Uterus (tissue), 2 donors: ENCODE data around the gene PRF1.

Experiments used
- CTCF ChIP-seq, 4 experiments: fragments of 200-600 bp in 2 of 4; fragments of 450-650 bp in 2 of 4; sonication (generic) in 2 of 4; IDR thresholded peaks; one replicate each; pipeline ENCODE4 v1.5.1; 2016 to 2019; ENCODE audit warnings: antibody characterized with exemption in 4 of 4, mild to moderate bottlenecking in 2 of 4, moderate library complexity in 1 of 4
- POLR2A ChIP-seq, 2 donors: fragments of 450-650 bp; IDR thresholded peaks; one replicate each; pipeline ENCODE4 v1.6.1; 2016; ENCODE audit warnings: antibody characterized with exemption in 2 of 2, mild to moderate bottlenecking in 1 of 2, moderate library complexity in 1 of 2

- TF ChIP-seq CTCF (IDR thresholded peaks at IDR 0.05) (no peak), POLR2A (IDR thresholded peaks at IDR 0.05) (no peak)
Observed at GRCh38 chr10:70621503-70622078, 19.1 kb upstream of the PRF1 start.
